Measurements from ENCODE around the gene PXDN. TPM values are rescaled to one million over a fixed set of nuclear protein-coding genes. Genes with fewer than 3 reads are reported as not detected.
A peak's percentile ranks its signal among the peaks of the same experiment; 100 is the strongest.

The PXDN gene
- total and polyA plus RNA-seq, 2 of the 13 experiments (the other 11 are each of a cell fraction or from before 2014, with no cell fraction given), result not detected

DNA sequence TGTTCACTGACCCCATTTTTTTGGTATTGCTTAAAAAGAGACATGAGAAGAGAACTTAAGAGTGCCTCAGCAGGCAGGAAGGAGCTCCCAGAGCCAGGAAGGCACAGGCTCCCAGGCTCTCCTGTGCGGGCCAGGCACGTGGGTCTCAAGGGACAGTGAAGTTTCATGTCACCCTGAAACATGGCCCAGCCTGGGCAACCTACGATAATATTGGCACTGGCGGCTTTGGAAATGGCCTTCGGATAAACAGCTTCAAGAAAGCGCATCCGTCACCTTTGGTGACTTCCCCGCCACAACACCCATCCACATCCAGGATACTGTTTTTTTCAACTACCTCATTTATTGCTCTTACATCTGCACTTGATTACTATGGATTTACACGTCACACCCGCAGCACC, 30.5 kb downstream of the PXDN start:
- ChIA-PET CTCF (ENCODE audit: low intra/inter-chr PET ratio, low total read pairs) (no interaction called here), POLR2A (no interaction called here)
- H3K4me3 ChIP-seq (replicated peaks in 1 of 3; ENCODE audit: insufficient read depth in 1 of 3, low read depth in 2 of 3, low read length in 3 of 3), result no peak overlapping the region
- H3K9me3 ChIP-seq (ENCODE audit: low read length), result no peaks in the 10 kb centered on the region
- no peaks in the 10 kb centered on the region for H3K36me3 ChIP-seq (replicated peaks in 1 of 2; ENCODE audit: control insufficient read depth in 1 of 2, insufficient read depth in 2 of 2, low read length in 2 of 2)
- no peak overlapping the region for H3K9ac ChIP-seq (ENCODE audit: insufficient read depth, low read depth, low read length)
- H2AFZ ChIP-seq (ENCODE audit: low read length), result no peak overlapping the region
- H4K20me1 ChIP-seq (ENCODE audit: insufficient read depth, low read length), result no peaks in the 10 kb centered on the region
- intact Hi-C loops (cut with micrococcal nuclease; ENCODE audit: unreplicated experiment) (no loop called here), in situ Hi-C loops (cut with HindIII; ENCODE audit: extremely low pct_ligation_motif_present, low pct_unique_long_range_greater_than_20kb) (no loop called here)
- H3K27me3 ChIP-seq (ENCODE audit: control insufficient read depth in 1 of 2, insufficient read depth in 2 of 2, low read length in 2 of 2), result peaks cover 9 to 55% of the 10 kb centered on the region in 2 experiments
- no TSS peak for BruUV-seq (replicated peaks)
- no peak for ATAC-seq
- no peak overlapping the region for H3K27ac ChIP-seq (ENCODE audit: extremely low read length, insufficient read depth, low read length)
- no peak for FAIRE-seq
- no peaks in the 10 kb centered on the region for H3K4me1 ChIP-seq (ENCODE audit: insufficient read depth, low read length)
- no peak overlapping the region for H3K4me2 ChIP-seq (ENCODE audit: low read depth, low read length)
- 48% methylated on average over 10 of the region's 10 CpGs for WGBS (ENCODE audit: low lambda C conversion rate)
- H3K79me2 ChIP-seq (ENCODE audit: insufficient read depth, low read length), result no peaks in the 10 kb centered on the region
- DNase-seq (ENCODE audit: low spot score), result no peak
- TF ChIP-seq GABPA (IDR thresholded peaks at IDR 0.05; ENCODE audit: low read depth, low read length) (no peak), GABPA (CRISPR knock-in tag; IDR thresholded peaks at IDR 0.05; ENCODE audit: low read depth) (no peak), CREB1 (IDR thresholded peaks at IDR 0.05) (0 out of 2 replicates have a peak, but pooled peaks have one; percentile 35), CREB1 (CRISPR knock-in tag; IDR thresholded peaks at IDR 0.05) (no peak)

DNA sequence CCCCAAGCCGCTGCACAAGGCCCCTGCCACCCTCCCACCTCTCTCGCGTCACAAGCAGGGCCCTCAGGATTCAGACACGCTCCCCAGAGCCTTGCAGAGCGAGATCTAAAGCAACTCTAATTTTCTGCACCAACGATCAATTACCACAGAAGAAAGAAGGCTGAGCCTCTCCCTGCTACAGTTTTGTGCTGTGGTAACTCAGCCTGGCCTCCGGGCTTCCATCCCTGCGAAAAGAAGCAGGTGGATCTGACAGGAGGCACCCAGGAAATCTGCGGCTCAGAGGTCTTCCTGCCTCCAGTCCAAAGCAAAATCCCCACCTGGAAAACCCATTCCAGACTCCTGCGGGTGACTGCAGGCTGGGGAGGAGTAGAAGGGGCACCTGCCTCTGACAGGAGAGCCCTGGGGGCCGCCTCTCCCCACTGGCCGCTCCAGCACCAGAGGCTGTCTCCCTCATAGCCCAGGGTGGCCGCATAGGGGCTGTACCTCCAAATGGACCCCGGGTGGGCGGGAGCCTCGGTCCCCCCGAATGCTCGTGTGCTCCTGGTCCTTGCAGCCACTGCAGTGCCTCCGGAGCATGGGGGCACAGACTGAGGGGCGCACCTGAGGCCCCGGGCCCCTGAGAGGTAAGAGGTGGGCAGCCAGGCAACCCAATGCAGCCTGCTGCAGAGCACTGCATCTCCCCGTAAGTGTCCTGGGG, 31.0 kb downstream of the PXDN start:
- DNase-seq (ENCODE audit: low spot score) (no peak), FAIRE-seq (no peak), ATAC-seq (peak; percentile 14; the same call in 2 of the 3 replicates)
- H3K9me3 ChIP-seq (ENCODE audit: low read length), result no peaks in the 10 kb centered on the region
- intact Hi-C loops (cut with micrococcal nuclease; ENCODE audit: unreplicated experiment) (no loop called here), in situ Hi-C loops (cut with HindIII; ENCODE audit: extremely low pct_ligation_motif_present, low pct_unique_long_range_greater_than_20kb) (no loop called here)
- TF ChIP-seq GFI1 (CRISPR knock-in tag; IDR thresholded peaks at IDR 0.05; ENCODE audit: borderline replicate concordance) (no peak), FOXC1 (CRISPR knock-in tag; IDR thresholded peaks at IDR 0.05; ENCODE audit: borderline replicate concordance) (no peak), KLF16 (CRISPR knock-in tag; IDR thresholded peaks at IDR 0.05) (no peak), ZNF672 (CRISPR knock-in tag; IDR thresholded peaks at IDR 0.05) (no peak), ZFX (CRISPR knock-in tag; IDR thresholded peaks at IDR 0.05; ENCODE audit: low read depth) (no peak), EZH2 (conservative IDR thresholded peaks at IDR 0.05; ENCODE audit: low read depth, low read length) (no peak), SRSF9 (IDR thresholded peaks at IDR 0.05; ENCODE audit: borderline replicate concordance, insufficient read depth, low read depth, low read length, poor library complexity, severe bottlenecking) (no peak)
- TF ChIP-seq, protein P1, sequence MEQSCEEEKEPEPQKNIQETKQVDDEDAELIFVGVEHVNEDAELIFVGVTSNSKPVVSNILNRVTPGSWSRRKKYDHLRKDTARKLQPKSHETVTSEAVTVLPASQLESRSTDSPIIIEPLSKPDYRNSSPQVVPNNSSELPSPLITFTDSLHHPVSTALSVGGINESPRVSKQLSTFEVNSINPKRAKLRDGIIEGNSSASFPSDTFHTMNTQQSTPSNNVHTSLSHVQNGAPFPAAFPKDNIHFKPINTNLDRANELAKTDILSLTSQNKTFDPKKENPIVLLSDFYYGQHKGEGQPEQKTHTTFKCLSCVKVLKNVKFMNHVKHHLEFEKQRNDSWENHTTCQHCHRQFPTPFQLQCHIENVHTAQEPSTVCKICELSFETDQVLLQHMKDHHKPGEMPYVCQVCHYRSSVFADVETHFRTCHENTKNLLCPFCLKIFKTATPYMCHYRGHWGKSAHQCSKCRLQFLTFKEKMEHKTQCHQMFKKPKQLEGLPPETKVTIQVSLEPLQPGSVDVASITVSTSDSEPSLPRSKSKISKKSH (CRISPR knock-in tag; IDR thresholded peaks at IDR 0.05; ENCODE audit: borderline replicate concordance), result no peak
- TF ChIP-seq, protein P2, sequence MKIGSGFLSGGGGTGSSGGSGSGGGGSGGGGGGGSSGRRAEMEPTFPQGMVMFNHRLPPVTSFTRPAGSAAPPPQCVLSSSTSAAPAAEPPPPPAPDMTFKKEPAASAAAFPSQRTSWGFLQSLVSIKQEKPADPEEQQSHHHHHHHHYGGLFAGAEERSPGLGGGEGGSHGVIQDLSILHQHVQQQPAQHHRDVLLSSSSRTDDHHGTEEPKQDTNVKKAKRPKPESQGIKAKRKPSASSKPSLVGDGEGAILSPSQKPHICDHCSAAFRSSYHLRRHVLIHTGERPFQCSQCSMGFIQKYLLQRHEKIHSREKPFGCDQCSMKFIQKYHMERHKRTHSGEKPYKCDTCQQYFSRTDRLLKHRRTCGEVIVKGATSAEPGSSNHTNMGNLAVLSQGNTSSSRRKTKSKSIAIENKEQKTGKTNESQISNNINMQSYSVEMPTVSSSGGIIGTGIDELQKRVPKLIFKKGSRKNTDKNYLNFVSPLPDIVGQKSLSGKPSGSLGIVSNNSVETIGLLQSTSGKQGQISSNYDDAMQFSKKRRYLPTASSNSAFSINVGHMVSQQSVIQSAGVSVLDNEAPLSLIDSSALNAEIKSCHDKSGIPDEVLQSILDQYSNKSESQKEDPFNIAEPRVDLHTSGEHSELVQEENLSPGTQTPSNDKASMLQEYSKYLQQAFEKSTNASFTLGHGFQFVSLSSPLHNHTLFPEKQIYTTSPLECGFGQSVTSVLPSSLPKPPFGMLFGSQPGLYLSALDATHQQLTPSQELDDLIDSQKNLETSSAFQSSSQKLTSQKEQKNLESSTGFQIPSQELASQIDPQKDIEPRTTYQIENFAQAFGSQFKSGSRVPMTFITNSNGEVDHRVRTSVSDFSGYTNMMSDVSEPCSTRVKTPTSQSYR (CRISPR knock-in tag; IDR thresholded peaks at IDR 0.05; ENCODE audit: borderline replicate concordance), result no peak
- H3K4me1 ChIP-seq (ENCODE audit: insufficient read depth, low read length), result no peaks in the 10 kb centered on the region
- H3K4me2 ChIP-seq (ENCODE audit: low read depth, low read length), result no peak overlapping the region
- H3K9ac ChIP-seq (ENCODE audit: insufficient read depth, low read depth, low read length), result no peak overlapping the region
- no peak overlapping the region for H3K4me3 ChIP-seq (replicated peaks in 1 of 3; ENCODE audit: insufficient read depth in 1 of 3, low read depth in 2 of 3, low read length in 3 of 3)
- BruUV-seq (replicated peaks), result no TSS peak
- peaks cover 9 to 60% of the 10 kb centered on the region in 2 experiments for H3K27me3 ChIP-seq (ENCODE audit: control insufficient read depth in 1 of 2, insufficient read depth in 2 of 2, low read length in 2 of 2)
- no peaks in the 10 kb centered on the region for H4K20me1 ChIP-seq (ENCODE audit: insufficient read depth, low read length)
- no peaks in the 10 kb centered on the region for H3K36me3 ChIP-seq (replicated peaks in 1 of 2; ENCODE audit: control insufficient read depth in 1 of 2, insufficient read depth in 2 of 2, low read length in 2 of 2)
- no peaks in the 10 kb centered on the region for H3K79me2 ChIP-seq (ENCODE audit: insufficient read depth, low read length)
- no peak overlapping the region for H3K27ac ChIP-seq (ENCODE audit: extremely low read length, insufficient read depth, low read length)
- 23% methylated on average over 9 of the region's 22 CpGs for WGBS (ENCODE audit: low lambda C conversion rate)
- H2AFZ ChIP-seq (ENCODE audit: low read length), result no peak overlapping the region
- CTCF ChIA-PET (ENCODE audit: low intra/inter-chr PET ratio, low total read pairs), result no interaction called here
- POLR2A ChIA-PET, result no interaction called here
